CD4-positive, alpha-beta T cell (primary cell): Measurements from ENCODE around the gene TTYH3. TPM values are rescaled to one million over a fixed set of nuclear protein-coding genes. Genes with fewer than 3 reads are reported as not detected.

Source experiments
- ATAC-seq: fragments of 200-7000 bp; cut with Tn5 transposase; one replicate; pipeline ENCODE4 v1.10.0; 2022; ENCODE audit warnings: mild to moderate bottlenecking; ENCODE audit not compliant: poor library complexity
- CTCF ChIA-PET: fragments of 350-600 bp; sonication (Branson Sonifier 250); formaldehyde crosslinking; loops from one replicate; lab custom pipeline; 2021; ENCODE audit warnings: antibody characterized with exemption, inconsistent platforms; lab: Charles Lee
- POLR2A ChIA-PET: fragments of 350-600 bp; sonication (Branson Sonifier 250); formaldehyde crosslinking; loops from one replicate; lab custom pipeline; 2021; ENCODE audit warnings: antibody characterized with exemption, inconsistent platforms; lab: Charles Lee
- DNase-seq, 14 experiments: peaks; one replicate each; pipeline ENCODE4 v3.0.0-alpha.2; 2013 to 2020; ENCODE audit warnings: mixed read lengths in 2 of 14
- H3K27ac ChIP-seq, 2 donors: one replicate each; pipeline versions ENCODE4 v1.5.1 to v1.7.0; 2013; ENCODE audit warnings: low read length in 2 of 2, low read depth in 1 of 2, mild to moderate bottlenecking in 1 of 2
- H3K27me3 ChIP-seq, 2 experiments: 1 replicate in 1 of 2; 2 replicates in 1 of 2; pipeline versions ENCODE4 v1.6.1 to v1.7.0; 2013; ENCODE audit warnings: low read length in 2 of 2, control low read depth in 1 of 2, mild to moderate bottlenecking in 1 of 2, moderate library complexity in 1 of 2; ENCODE audit not compliant: insufficient read depth in 2 of 2, control insufficient read depth in 1 of 2
- H3K36me3 ChIP-seq: one replicate; pipeline ENCODE4 v1.6.1; 2013; ENCODE audit warnings: low read length, control low read depth; ENCODE audit not compliant: insufficient read depth
- H3K4me1 ChIP-seq: one replicate; pipeline ENCODE4 v1.6.1; 2013; ENCODE audit warnings: low read length, control low read depth; ENCODE audit not compliant: insufficient read depth
- H3K4me3 ChIP-seq: one replicate; pipeline ENCODE4 v1.5.1; 2013; ENCODE audit warnings: mild to moderate bottlenecking, low read length, moderate library complexity
- H3K9me3 ChIP-seq, 2 experiments: 1 replicate in 1 of 2; 2 replicates in 1 of 2; pipeline versions ENCODE4 v1.6.1 to v1.7.0; 2013; ENCODE audit warnings: low read length in 2 of 2, mild to moderate bottlenecking in 2 of 2, control low read depth in 1 of 2, moderate library complexity in 1 of 2; ENCODE audit not compliant: control insufficient read depth in 1 of 2, insufficient read depth in 1 of 2
- H3K27ac Mint-ChIP-seq: one replicate; pipeline ENCODE4 v1.8.0; 2020; ENCODE audit warnings: mixed read lengths
- H3K27me3 Mint-ChIP-seq: one replicate; pipeline ENCODE4 v1.8.0; 2021; ENCODE audit warnings: mixed read lengths
- H3K36me3 Mint-ChIP-seq: one replicate; pipeline ENCODE4 v1.8.0; 2021; ENCODE audit warnings: low read depth, mixed read lengths
- H3K4me1 Mint-ChIP-seq: one replicate; pipeline ENCODE4 v1.8.0; 2021; ENCODE audit warnings: low read depth, mixed read lengths
- H3K4me3 Mint-ChIP-seq: one replicate; pipeline ENCODE4 v1.8.0; 2020; ENCODE audit warnings: mild to moderate bottlenecking, mixed read lengths
- H3K9me3 Mint-ChIP-seq: one replicate; pipeline ENCODE4 v1.8.0; 2020; ENCODE audit warnings: mixed read lengths
- CTCF ChIP-seq: fragments of 200-600 bp; IDR thresholded peaks from one replicate; pipeline ENCODE4 v1.8.0; 2022; ENCODE audit warnings: antibody characterized with exemption, mild to moderate bottlenecking
- intact Hi-C, 2 experiments: fragments of 100-400 bp; cut with DNase I in 1 of 2; cut with micrococcal nuclease in 1 of 2; formaldehyde crosslinking; loops; one replicate each; pipeline versions ENCODE4 v1.15.1 to v1.9.0; 2023 to 2025; cut with DNase I, micrococcal nuclease
- total RNA-seq, 174 experiments: library from RNA in 2 of 174; stranded (reverse) in 2 of 174; gene quantifications; one replicate each; pipeline ENCODE4 v1.2.3 and lab custom pipeline; 2021 to 2026

TTYH3 gene
- total RNA-seq, 2 experiments from 2014 or later = 7.9 to 9.3 TPM

- no peaks in the 10 kb centered on the region for H3K4me1 ChIP-seq
- Mint-ChIP-seq H3K4me3 (no peak overlapping the region), H3K4me1 (no peaks in the 10 kb centered on the region), H3K36me3 (no peaks in the 10 kb centered on the region), H3K27me3 (peaks cover 12% of the 10 kb centered on the region), H3K9me3 (no peaks in the 10 kb centered on the region), H3K27ac (no peak overlapping the region)
- no peak overlapping the region for H3K4me3 ChIP-seq
- H3K36me3 ChIP-seq = no peaks in the 10 kb centered on the region
- no peak for TF ChIP-seq CTCF
- no peak for ATAC-seq
- no peak overlapping the region for H3K27ac ChIP-seq
- no peak for DNase-seq
- POLR2A ChIA-PET = no interaction called here
- intact Hi-C loops = no loop called here
- peaks cover 0 to 16% of the 10 kb centered on the region in 2 experiments for H3K9me3 ChIP-seq
- CTCF ChIA-PET = no interaction called here
- peaks cover 3 to 7% of the 10 kb centered on the region in 2 experiments for H3K27me3 ChIP-seq
These were observed 33.6 kb downstream of the TTYH3 start for GRCh38 chr7:2665359-2665791.

GRCh38 chr7:2666155-2666554, 34.4 kb downstream of the TTYH3 start:
- intact Hi-C loops = no loop called here
- no peak for TF ChIP-seq CTCF
- no peak overlapping the region for H3K27ac Mint-ChIP-seq

GRCh38 chr7:2666588-2667250, 34.9 kb downstream of the TTYH3 start:
- DNase-seq = no peak
- H3K4me1 ChIP-seq = peaks cover 7% of the 10 kb centered on the region
- no peak overlapping the region for H3K4me3 ChIP-seq
- H3K4me1 Mint-ChIP-seq = peaks cover 7% of the 10 kb centered on the region
- H3K27me3 ChIP-seq = peaks cover 3 to 7% of the 10 kb centered on the region in 2 experiments
- peaks cover 0 to 16% of the 10 kb centered on the region in 2 experiments for H3K9me3 ChIP-seq
- POLR2A ChIA-PET = no interaction called here
- CTCF ChIA-PET = interaction anchor here (1.0 kb wide), 1 partner anchor 43 kb away, joined by 3 read pairs; no protein-coding TSS in a partner anchor
- no peak for TF ChIP-seq CTCF
- H3K36me3 ChIP-seq = no peaks in the 10 kb centered on the region
- intact Hi-C loops = no loop called here
- H3K27ac ChIP-seq = no peak overlapping the region
- no peak overlapping the region for H3K27ac Mint-ChIP-seq
- H3K27me3 Mint-ChIP-seq = peaks cover 12% of the 10 kb centered on the region
- H3K9me3 Mint-ChIP-seq = no peaks in the 10 kb centered on the region
- no peaks in the 10 kb centered on the region for H3K36me3 Mint-ChIP-seq
- ATAC-seq = no peak
- H3K4me3 Mint-ChIP-seq = no peak overlapping the region

More at GRCh38 chr7:2666155-2666554, 34.4 kb downstream of the TTYH3 start:
- peaks cover 3 to 7% of the 10 kb centered on the region in 2 experiments for H3K27me3 ChIP-seq
- H3K4me1 Mint-ChIP-seq = peaks cover 7% of the 10 kb centered on the region
- H3K36me3 Mint-ChIP-seq = no peaks in the 10 kb centered on the region
- ATAC-seq (no peak), DNase-seq (no peak)
- H3K4me1 ChIP-seq = peaks cover 5% of the 10 kb centered on the region
- no peaks in the 10 kb centered on the region for H3K36me3 ChIP-seq
- H3K27me3 Mint-ChIP-seq = peaks cover 12% of the 10 kb centered on the region
- no peaks in the 10 kb centered on the region for H3K9me3 Mint-ChIP-seq
- H3K27ac ChIP-seq = no peak overlapping the region
- ChIA-PET POLR2A (no interaction called here), CTCF (interaction anchor here (1.0 kb wide), 1 partner anchor 44 kb away, joined by 3 read pairs; no protein-coding TSS in a partner anchor)
- no peak overlapping the region for H3K4me3 ChIP-seq
- no peak overlapping the region for H3K4me3 Mint-ChIP-seq
- H3K9me3 ChIP-seq = peaks cover 0 to 16% of the 10 kb centered on the region in 2 experiments
